H9 (cell line): ENCODE results near the gene CC2D1A. TPM values are rescaled to one million over a fixed set of nuclear protein-coding genes. Genes with fewer than 3 reads are reported as not detected.

Experiments used
- DNase-seq: peaks from one replicate; pipeline ENCODE4 v3.0.0-alpha.2; 2017
- H2AFZ ChIP-seq: one replicate; pipeline ENCODE4 v1.6.1; 2013; ENCODE audit warnings: mild to moderate bottlenecking, low read length, control low read depth, moderate library complexity
- H2AK5ac ChIP-seq: 2 replicates; pipeline ENCODE4 v1.6.1; 2013; ENCODE audit warnings: low read length, control low read depth, mixed read lengths; ENCODE audit not compliant: insufficient read length
- H2BK120ac ChIP-seq: one replicate; pipeline ENCODE4 v1.6.1; 2013; ENCODE audit warnings: low read depth, mild to moderate bottlenecking, low read length, control low read depth, inconsistent platforms; ENCODE audit not compliant: poor library complexity, severe bottlenecking
- H2BK12ac ChIP-seq: 2 replicates; pipeline ENCODE4 v1.6.1; 2013; ENCODE audit warnings: low read length, control low read depth, mixed read lengths, low read depth; ENCODE audit not compliant: insufficient read length
- H2BK15ac ChIP-seq: 2 replicates; pipeline ENCODE4 v1.6.1; 2013; ENCODE audit warnings: low read depth, low read length, control low read depth
- H2BK20ac ChIP-seq: one replicate; pipeline ENCODE4 v1.6.1; 2013; ENCODE audit warnings: low read depth, mild to moderate bottlenecking, low read length, control low read depth, inconsistent platforms; ENCODE audit not compliant: poor library complexity, severe bottlenecking
- H2BK5ac ChIP-seq: 2 replicates; pipeline ENCODE4 v1.6.1; 2013; ENCODE audit warnings: low read length, control low read depth, mixed read lengths; ENCODE audit not compliant: insufficient read length
- H3K14ac ChIP-seq: 2 replicates; pipeline ENCODE4 v1.6.1; 2013; ENCODE audit warnings: low read length, control low read depth; ENCODE audit not compliant: insufficient read depth
- H3K18ac ChIP-seq: 2 replicates; pipeline ENCODE4 v1.6.1; 2013; ENCODE audit warnings: low read depth, mild to moderate bottlenecking, mixed read lengths, low read length, control low read depth; ENCODE audit not compliant: insufficient read length
- H3K23ac ChIP-seq: 2 replicates; pipeline ENCODE4 v1.6.1; 2013; ENCODE audit warnings: low read length, control low read depth, mixed read lengths, low read depth; ENCODE audit not compliant: insufficient read length
- H3K23me2 ChIP-seq: 2 replicates; pipeline ENCODE4 v1.6.1; 2013; ENCODE audit warnings: low read depth, mild to moderate bottlenecking, mixed read lengths, low read length, control low read depth; ENCODE audit not compliant: insufficient read length, poor library complexity, severe bottlenecking
- H3K27ac ChIP-seq: 2 replicates; pipeline ENCODE4 v1.5.1; 2013; ENCODE audit warnings: low read length, control low read depth, mixed read lengths, low read depth; ENCODE audit not compliant: insufficient read length
- H3K27me3 ChIP-seq: 2 replicates; pipeline ENCODE4 v1.6.1; 2013; ENCODE audit warnings: low read length, control low read depth, inconsistent platforms; ENCODE audit not compliant: insufficient read depth
- H3K4ac ChIP-seq: 2 replicates; pipeline ENCODE4 v1.6.1; 2013; ENCODE audit warnings: low read depth, mild to moderate bottlenecking, control low read depth, inconsistent platforms, low read length, moderate library complexity
- H3K4me1 ChIP-seq: 2 replicates; pipeline ENCODE4 v1.6.1; 2013; ENCODE audit warnings: low read length, control low read depth, inconsistent platforms; ENCODE audit not compliant: insufficient read depth
- H3K4me2 ChIP-seq: 2 replicates; pipeline ENCODE4 v1.6.1; 2013; ENCODE audit warnings: low read length, control low read depth, mixed read lengths; ENCODE audit not compliant: insufficient read length, insufficient read depth
- H3K56ac ChIP-seq: 2 replicates; pipeline ENCODE4 v1.6.1; 2013; ENCODE audit warnings: low read depth, mild to moderate bottlenecking, mixed read lengths, low read length, control low read depth; ENCODE audit not compliant: insufficient read length
- H3K79me1 ChIP-seq: 2 replicates; pipeline ENCODE4 v1.6.1; 2013; ENCODE audit warnings: low read depth, mild to moderate bottlenecking, moderate library complexity, low read length, control low read depth, inconsistent platforms; ENCODE audit not compliant: insufficient read depth, poor library complexity, severe bottlenecking
- H3K79me2 ChIP-seq: 2 replicates; pipeline ENCODE4 v1.6.1; 2013; ENCODE audit warnings: low read length, control low read depth, inconsistent platforms; ENCODE audit not compliant: insufficient read depth
- H3K9ac ChIP-seq: 2 replicates; pipeline ENCODE4 v1.6.1; 2013; ENCODE audit warnings: low read length, control low read depth, mixed read lengths; ENCODE audit not compliant: insufficient read length; ENCODE audit errors: extremely low read depth
- H3K9me3 ChIP-seq: one replicate; pipeline ENCODE4 v1.6.1; 2013; ENCODE audit warnings: low read depth, low read length, inconsistent platforms; ENCODE audit not compliant: control insufficient read depth
- H3T11ph ChIP-seq: one replicate; pipeline ENCODE4 v1.6.1; 2013; ENCODE audit warnings: mild to moderate bottlenecking, low read length, control low read depth, inconsistent platforms
- H4K20me1 ChIP-seq: one replicate; pipeline ENCODE4 v1.6.1; 2013; ENCODE audit not compliant: control insufficient read depth, insufficient read length, insufficient read depth
- H4K5ac ChIP-seq: 2 replicates; pipeline ENCODE4 v1.6.1; 2013; ENCODE audit warnings: low read depth, mild to moderate bottlenecking, mixed read lengths, low read length, control low read depth; ENCODE audit not compliant: insufficient read length
- H4K8ac ChIP-seq: replicated peaks from 2 replicates; pipeline ENCODE4 v1.6.1; 2013; ENCODE audit warnings: low read length, control low read depth, mixed read lengths, low read depth; ENCODE audit not compliant: insufficient read length
- H4K91ac ChIP-seq: 2 replicates; pipeline ENCODE4 v1.6.1; 2013; ENCODE audit warnings: low read depth, mild to moderate bottlenecking, moderate library complexity, mixed read lengths, low read length, control low read depth; ENCODE audit not compliant: insufficient read length
- H3K27ac Mint-ChIP-seq, 3 experiments: 2 replicates in 2 of 3; 3 replicates in 1 of 3; pipeline ENCODE4 v1.8.0; 2020 to 2021; ENCODE audit warnings: mixed read lengths in 3 of 3, mild to moderate bottlenecking in 1 of 3, moderate library complexity in 1 of 3
- H3K27me3 Mint-ChIP-seq: 2 replicates; pipeline ENCODE4 v1.8.0; 2021; ENCODE audit warnings: low read depth, mild to moderate bottlenecking, moderate library complexity, mixed read lengths
- H3K36me3 Mint-ChIP-seq, 3 experiments: 2 replicates in 2 of 3; 3 replicates in 1 of 3; pipeline ENCODE4 v1.8.0; 2020 to 2021; ENCODE audit warnings: low read depth in 3 of 3, mixed read lengths in 3 of 3; ENCODE audit not compliant: insufficient read depth in 1 of 3
- H3K4me1 Mint-ChIP-seq, 2 experiments: 2 replicates each; pipeline ENCODE4 v1.8.0; 2020; ENCODE audit warnings: mixed read lengths in 2 of 2
- H3K4me3 Mint-ChIP-seq, 2 experiments: 2 replicates in 1 of 2; 3 replicates in 1 of 2; pipeline ENCODE4 v1.8.0; 2020 to 2021; ENCODE audit warnings: mild to moderate bottlenecking in 2 of 2, mixed read lengths in 2 of 2, moderate library complexity in 1 of 2
- H3K9me3 Mint-ChIP-seq, 2 experiments: 2 replicates in 1 of 2; 3 replicates in 1 of 2; pipeline ENCODE4 v1.8.0; 2020; ENCODE audit warnings: mild to moderate bottlenecking in 2 of 2, mixed read lengths in 2 of 2, moderate library complexity in 1 of 2
- WGBS: extraction: QIAGEN DNeasy Blood & Tissue Kit; methylation state at CpG from one replicate; pipeline ENCODE4 v1.1.7; 2013; ENCODE audit warnings: missing lambda C conversion rate, low lambda C conversion rate, mixed read lengths; ENCODE audit not compliant: insufficient read length; ENCODE audit errors: extremely low coverage; 5-methylcytosine and 5-hydroxymethylcytosine counted together
- total RNA-seq: library from RNA; stranded (reverse); gene quantifications from 2 replicates; pipeline ENCODE4 v1.2.1, GENCODE V29; 2021
- TF ChIP-seq, protein P1 (sequence below): fragments of 200-600 bp; sonication (generic); conservative IDR thresholded peaks from 3 replicates; pipeline ENCODE4 v1.8.0; 2021; ENCODE audit warnings: antibody characterized with exemption, mild to moderate bottlenecking

The CC2D1A gene
- total RNA-seq, 1 experiment from 2014 or later, result 48.5 TPM

DNA sequence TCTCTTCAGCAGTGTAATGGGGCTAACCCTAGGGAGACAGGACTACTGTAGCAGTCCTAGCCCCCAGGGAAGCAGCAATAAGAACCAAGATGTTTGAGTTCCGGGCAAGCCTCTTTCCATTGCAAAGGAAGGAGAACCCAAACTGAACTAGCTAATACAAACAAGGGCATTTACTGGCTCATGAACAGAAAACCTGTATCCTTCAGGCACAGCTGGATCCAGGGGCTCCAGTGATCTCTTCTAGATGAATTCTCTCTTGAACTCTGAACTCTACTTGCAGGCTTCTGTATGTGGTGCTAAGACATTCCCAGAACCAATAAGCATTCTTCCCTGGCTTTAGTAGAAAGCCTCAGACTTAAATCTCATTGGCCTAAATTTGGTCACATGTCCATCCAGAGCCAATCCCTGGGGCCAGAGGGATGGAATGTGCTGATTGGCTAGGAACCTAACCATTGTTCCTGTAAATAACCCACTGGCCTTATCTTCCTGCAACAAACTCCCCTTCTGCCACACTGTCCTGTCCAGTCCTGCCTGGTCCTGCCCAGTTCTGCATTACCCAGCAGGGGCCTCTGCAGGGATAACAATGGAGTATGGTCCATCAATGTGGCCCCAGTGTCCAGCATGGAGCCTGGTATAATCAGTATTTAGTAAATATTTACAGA is 36.2 kb downstream of the CC2D1A start:
- Mint-ChIP-seq H3K36me3 (no peaks in the 10 kb centered on the region; a peak in 1 of 7 replicates), H3K27ac (no peak overlapping the region), H3K4me3 (no peak overlapping the region), H3K27me3 (peaks cover 10% of the 10 kb centered on the region), H3K4me1 (peaks cover 4 to 6% of the 10 kb centered on the region in 2 experiments), H3K9me3 (peaks cover 0 to 3% of the 10 kb centered on the region in 2 experiments; a peak in 1 of 5 replicates)
- H3K27me3 ChIP-seq, result no peaks in the 10 kb centered on the region
- H3K14ac ChIP-seq, result no peak overlapping the region
- H4K5ac ChIP-seq, result no peak overlapping the region
- H3K18ac ChIP-seq, result no peak overlapping the region
- H3K23ac ChIP-seq, result no peak overlapping the region
- no peak overlapping the region for H2BK5ac ChIP-seq
- H4K8ac ChIP-seq, result no peak overlapping the region
- no peak overlapping the region for H3K4ac ChIP-seq
- H3K9me3 ChIP-seq, result no peaks in the 10 kb centered on the region
- H2AK5ac ChIP-seq, result no peak overlapping the region
- WGBS, result no CpG with 5 or more reads among the region's 1 CpG
- no peaks in the 10 kb centered on the region for H3K23me2 ChIP-seq
- no peak overlapping the region for H3T11ph ChIP-seq
- no peaks in the 10 kb centered on the region for H3K4me1 ChIP-seq
- H2BK15ac ChIP-seq, result no peak overlapping the region
- H3K79me2 ChIP-seq, result no peaks in the 10 kb centered on the region
- no peaks in the 10 kb centered on the region for H3K79me1 ChIP-seq
- TF ChIP-seq, protein P1, sequence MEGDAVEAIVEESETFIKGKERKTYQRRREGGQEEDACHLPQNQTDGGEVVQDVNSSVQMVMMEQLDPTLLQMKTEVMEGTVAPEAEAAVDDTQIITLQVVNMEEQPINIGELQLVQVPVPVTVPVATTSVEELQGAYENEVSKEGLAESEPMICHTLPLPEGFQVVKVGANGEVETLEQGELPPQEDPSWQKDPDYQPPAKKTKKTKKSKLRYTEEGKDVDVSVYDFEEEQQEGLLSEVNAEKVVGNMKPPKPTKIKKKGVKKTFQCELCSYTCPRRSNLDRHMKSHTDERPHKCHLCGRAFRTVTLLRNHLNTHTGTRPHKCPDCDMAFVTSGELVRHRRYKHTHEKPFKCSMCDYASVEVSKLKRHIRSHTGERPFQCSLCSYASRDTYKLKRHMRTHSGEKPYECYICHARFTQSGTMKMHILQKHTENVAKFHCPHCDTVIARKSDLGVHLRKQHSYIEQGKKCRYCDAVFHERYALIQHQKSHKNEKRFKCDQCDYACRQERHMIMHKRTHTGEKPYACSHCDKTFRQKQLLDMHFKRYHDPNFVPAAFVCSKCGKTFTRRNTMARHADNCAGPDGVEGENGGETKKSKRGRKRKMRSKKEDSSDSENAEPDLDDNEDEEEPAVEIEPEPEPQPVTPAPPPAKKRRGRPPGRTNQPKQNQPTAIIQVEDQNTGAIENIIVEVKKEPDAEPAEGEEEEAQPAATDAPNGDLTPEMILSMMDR, result no peak
- H2BK120ac ChIP-seq, result no peak overlapping the region
- H3K9ac ChIP-seq, result no peak overlapping the region
- H3K27ac ChIP-seq, result no peak overlapping the region
- no peak overlapping the region for H3K56ac ChIP-seq
- no peak overlapping the region for H2BK12ac ChIP-seq
- H2AFZ ChIP-seq, result no peak overlapping the region
- no peak overlapping the region for H3K4me2 ChIP-seq
- no peak for DNase-seq
- H2BK20ac ChIP-seq, result no peak overlapping the region
- H4K91ac ChIP-seq, result no peak overlapping the region
- no peaks in the 10 kb centered on the region for H4K20me1 ChIP-seq
